Measurements from ENCODE around the gene PHF13.
"Not testable (repeated sequence)": the region's sequence is repeated elsewhere in the genome, so short reads cannot be mapped to it uniquely, and the experiment has no call there.

Gene PHF13

DNA sequence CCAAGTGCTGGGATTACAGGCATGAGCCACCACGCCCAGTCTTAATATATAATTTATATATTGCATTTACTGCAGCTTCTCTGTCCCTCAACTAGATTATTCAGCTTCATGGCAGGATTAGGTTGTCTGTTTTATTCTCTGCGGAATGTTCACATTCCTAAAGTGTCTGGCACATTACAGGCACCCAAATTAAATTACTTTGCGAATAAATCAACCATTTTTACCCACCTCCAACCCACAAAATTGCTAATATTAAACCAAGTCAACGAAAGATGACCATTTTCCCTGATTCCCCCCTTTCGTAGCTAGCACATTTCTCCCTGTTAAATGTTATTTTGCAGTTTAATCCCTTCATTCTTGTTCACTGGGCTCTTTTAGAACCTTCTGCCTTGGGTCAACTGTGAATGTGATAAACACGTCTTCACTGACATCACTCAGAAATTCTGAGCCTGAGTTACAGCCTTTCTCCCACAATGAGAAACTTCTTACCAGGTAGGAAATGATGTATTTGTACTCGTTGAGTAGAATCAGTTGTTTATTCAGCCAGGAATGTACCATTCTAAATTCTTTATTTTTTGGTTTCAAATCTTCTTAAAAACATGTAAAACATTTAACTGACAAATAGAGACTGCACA is 47.0 kb downstream of the PHF13 start:
- DNase-seq: no peak
- H3K36me3 ChIP-seq: no peaks in the 10 kb centered on the region
- TF ChIP-seq, protein P1, sequence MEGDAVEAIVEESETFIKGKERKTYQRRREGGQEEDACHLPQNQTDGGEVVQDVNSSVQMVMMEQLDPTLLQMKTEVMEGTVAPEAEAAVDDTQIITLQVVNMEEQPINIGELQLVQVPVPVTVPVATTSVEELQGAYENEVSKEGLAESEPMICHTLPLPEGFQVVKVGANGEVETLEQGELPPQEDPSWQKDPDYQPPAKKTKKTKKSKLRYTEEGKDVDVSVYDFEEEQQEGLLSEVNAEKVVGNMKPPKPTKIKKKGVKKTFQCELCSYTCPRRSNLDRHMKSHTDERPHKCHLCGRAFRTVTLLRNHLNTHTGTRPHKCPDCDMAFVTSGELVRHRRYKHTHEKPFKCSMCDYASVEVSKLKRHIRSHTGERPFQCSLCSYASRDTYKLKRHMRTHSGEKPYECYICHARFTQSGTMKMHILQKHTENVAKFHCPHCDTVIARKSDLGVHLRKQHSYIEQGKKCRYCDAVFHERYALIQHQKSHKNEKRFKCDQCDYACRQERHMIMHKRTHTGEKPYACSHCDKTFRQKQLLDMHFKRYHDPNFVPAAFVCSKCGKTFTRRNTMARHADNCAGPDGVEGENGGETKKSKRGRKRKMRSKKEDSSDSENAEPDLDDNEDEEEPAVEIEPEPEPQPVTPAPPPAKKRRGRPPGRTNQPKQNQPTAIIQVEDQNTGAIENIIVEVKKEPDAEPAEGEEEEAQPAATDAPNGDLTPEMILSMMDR (IDR thresholded peaks at IDR 0.05; ENCODE audit: low read depth, low read length): no peak
- no peaks in the 10 kb centered on the region for H3K27me3 ChIP-seq
- no peak overlapping the region for H3K4me3 ChIP-seq (ENCODE audit: low read depth, low read length)
- no peaks in the 10 kb centered on the region for H3K9me3 ChIP-seq
- no peaks in the 10 kb centered on the region for H3K4me1 ChIP-seq

DNA sequence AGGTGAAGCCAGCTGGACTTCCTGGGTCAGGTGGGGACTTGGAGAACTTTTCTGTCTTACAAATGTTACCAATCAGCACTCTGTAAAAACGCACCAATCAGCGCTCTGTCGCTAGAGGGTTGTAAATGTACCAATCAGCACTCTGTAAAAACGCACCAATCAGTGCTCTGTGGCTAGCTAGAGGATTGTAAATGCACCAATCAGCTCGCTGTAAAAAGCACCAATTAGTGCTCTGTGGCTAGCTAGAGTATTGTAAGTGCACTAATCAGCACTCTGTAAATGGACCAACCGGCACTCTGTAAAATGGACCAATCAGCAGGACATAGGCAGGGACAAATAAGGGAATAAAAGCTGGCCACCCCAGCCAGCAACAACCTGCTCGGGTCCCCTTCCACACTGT is 48.9 kb downstream of the PHF13 start:
- not testable (repeated sequence) for H3K36me3 ChIP-seq; DNase-seq; H3K27me3 ChIP-seq; H3K9me3 ChIP-seq; H3K4me1 ChIP-seq; H3K4me3 ChIP-seq (ENCODE audit: low read depth, low read length)

- no peaks in the 10 kb centered on the region; the same call in 1 of the 2 replicates for H3K4me1 ChIP-seq
- H3K27me3 ChIP-seq: no peaks in the 10 kb centered on the region
- no peaks in the 10 kb centered on the region for H3K9me3 ChIP-seq
- H3K36me3 ChIP-seq: peaks cover 11% of the 10 kb centered on the region
- TF ChIP-seq, protein P1 (IDR thresholded peaks at IDR 0.05; ENCODE audit: low read depth, low read length): no peak
- H3K4me3 ChIP-seq (ENCODE audit: low read depth, low read length): no peak overlapping the region
- DNase-seq: no peak
Observed at GRCh38 chr1:6666696-6667095, 53.2 kb downstream of the PHF13 start.

GRCh38 chr1:6667139-6667538 is 53.6 kb downstream of the PHF13 start:
- no peaks in the 10 kb centered on the region for H3K9me3 ChIP-seq
- H3K4me1 ChIP-seq: no peaks in the 10 kb centered on the region; the same call in 1 of the 2 replicates
- H3K27me3 ChIP-seq: no peaks in the 10 kb centered on the region
- TF ChIP-seq, protein P1 (IDR thresholded peaks at IDR 0.05; ENCODE audit: low read depth, low read length): no peak
- H3K4me3 ChIP-seq (ENCODE audit: low read depth, low read length): no peak overlapping the region
- H3K36me3 ChIP-seq: peaks cover 11% of the 10 kb centered on the region
- peak; percentile 13 for DNase-seq

- TF ChIP-seq, protein P1 (IDR thresholded peaks at IDR 0.05; ENCODE audit: low read depth, low read length): no peak
- peaks cover 2% of the 10 kb centered on the region; the same call in 1 of the 2 replicates for H3K4me1 ChIP-seq
- no peaks in the 10 kb centered on the region for H3K9me3 ChIP-seq
- peaks cover 11% of the 10 kb centered on the region for H3K36me3 ChIP-seq
- H3K27me3 ChIP-seq: no peaks in the 10 kb centered on the region
- no peak overlapping the region for H3K4me3 ChIP-seq (ENCODE audit: low read depth, low read length)
- no peak for DNase-seq
Observed at GRCh38 chr1:6668503-6668902, 55.0 kb downstream of the PHF13 start.

- DNase-seq: peak; percentile 72
- peaks cover 6% of the 10 kb centered on the region for H3K36me3 ChIP-seq
- TF ChIP-seq, protein P1 (IDR thresholded peaks at IDR 0.05; ENCODE audit: low read depth, low read length): no peak
- H3K27me3 ChIP-seq: no peaks in the 10 kb centered on the region
- H3K4me1 ChIP-seq: peaks cover 4% of the 10 kb centered on the region
- no peak overlapping the region for H3K4me3 ChIP-seq (ENCODE audit: low read depth, low read length)
- H3K9me3 ChIP-seq: no peaks in the 10 kb centered on the region
Observed at GRCh38 chr1:6672558-6672957, 59.0 kb downstream of the PHF13 start.
